Large intestine (tissue), 3 donors: ENCODE measurements around the gene SDK1. TPM values are rescaled to one million over a fixed set of nuclear protein-coding genes. Genes with fewer than 3 reads are reported as not detected.

Experiments used
- DNase-seq, 2 donors: peaks; one replicate each; pipeline versions ENCODE4 v3.0.0 to v3.0.0-alpha.2; 2013
- H3K27ac ChIP-seq: one replicate; pipeline ENCODE4 v1.5.1; 2013; ENCODE audit warnings: low read length
- H3K27me3 ChIP-seq: 2 replicates; pipeline ENCODE4 v1.6.1; 2013; ENCODE audit warnings: low read length; ENCODE audit not compliant: control insufficient read depth, insufficient read depth
- H3K36me3 ChIP-seq: 2 replicates; pipeline ENCODE4 v1.6.1; 2013; ENCODE audit warnings: low read length; ENCODE audit not compliant: control insufficient read depth, insufficient read depth
- H3K4me1 ChIP-seq: one replicate; pipeline ENCODE4 v1.6.1; 2013; ENCODE audit warnings: low read length; ENCODE audit not compliant: control insufficient read depth, insufficient read depth
- H3K4me3 ChIP-seq: one replicate; pipeline ENCODE4 v1.5.1; 2013; ENCODE audit warnings: low read length
- H3K9me3 ChIP-seq: one replicate; pipeline ENCODE4 v1.6.1; 2013; ENCODE audit warnings: mild to moderate bottlenecking, low read depth, low read length, moderate library complexity; ENCODE audit not compliant: control insufficient read depth
- WGBS: methylation state at CpG from one replicate; pipeline ENCODE4 v1.1.5; 2013; ENCODE audit warnings: low lambda C conversion rate; ENCODE audit not compliant: insufficient coverage; 5-methylcytosine and 5-hydroxymethylcytosine counted together
- polyA plus RNA-seq: library from polyadenylated mRNA; unstranded; fragments of 120-200 nt; gene quantifications from one replicate; pipeline ENCODE4 v1.2.1, GENCODE V29; 2013

SDK1 gene
- polyA plus RNA-seq, 1 donor = 6.4 TPM

DNA sequence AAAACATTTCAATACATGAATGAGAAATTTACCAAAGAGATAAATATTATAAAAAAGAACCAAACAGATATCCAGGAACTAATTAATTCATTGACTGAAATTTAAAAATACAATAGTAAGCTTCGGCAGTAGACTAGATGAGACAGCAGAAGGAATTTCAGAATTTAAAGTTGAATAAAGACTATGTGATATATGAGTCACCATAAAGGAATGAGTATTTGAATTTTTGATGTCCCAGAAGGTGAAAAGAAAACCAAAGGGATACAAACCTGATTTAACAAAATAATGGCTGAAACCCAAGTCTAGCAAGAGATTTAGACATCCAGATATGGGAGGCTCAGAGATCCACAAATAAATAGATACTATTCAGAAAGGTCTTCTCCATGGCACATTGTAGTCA is 757.1 kb downstream of the SDK1 start:
- Histone ChIP-seq H3K4me3 (no peak overlapping the region), H3K9me3 (no peaks in the 10 kb centered on the region), H3K27me3 (no peaks in the 10 kb centered on the region), H3K27ac (no peak overlapping the region), H3K36me3 (no peaks in the 10 kb centered on the region), H3K4me1 (no peaks in the 10 kb centered on the region)
- 100% methylated on average over 1 of the region's 1 CpG for WGBS
- DNase-seq = no peak

DNA sequence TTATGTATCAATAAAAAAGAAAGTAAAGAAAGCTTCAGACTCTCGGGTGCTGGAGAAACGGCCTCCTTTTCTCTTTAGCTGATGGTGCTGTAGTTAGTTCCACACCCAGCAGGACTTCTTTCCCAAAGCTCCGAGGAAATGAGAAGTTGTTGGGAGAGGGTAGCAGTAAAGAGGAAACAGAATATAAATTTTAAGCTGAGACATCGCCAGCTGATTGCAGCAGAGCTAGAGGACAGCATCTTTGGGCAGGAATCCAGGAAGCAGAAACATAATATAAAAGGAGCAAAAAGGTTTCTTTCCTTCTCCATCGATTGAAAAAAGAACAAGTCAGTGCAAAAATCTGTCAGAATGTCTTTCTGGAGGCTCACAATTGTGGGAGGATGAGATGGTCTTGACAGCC is 764.1 kb downstream of the SDK1 start:
- H3K4me3 ChIP-seq = no peak overlapping the region
- H3K4me1 ChIP-seq = no peaks in the 10 kb centered on the region
- no peak for DNase-seq
- H3K27ac ChIP-seq = no peak overlapping the region
- 61% methylated on average over 2 of the region's 5 CpGs for WGBS
- H3K9me3 ChIP-seq = no peaks in the 10 kb centered on the region
- no peaks in the 10 kb centered on the region for H3K27me3 ChIP-seq
- H3K36me3 ChIP-seq = peaks cover 3% of the 10 kb centered on the region

DNA sequence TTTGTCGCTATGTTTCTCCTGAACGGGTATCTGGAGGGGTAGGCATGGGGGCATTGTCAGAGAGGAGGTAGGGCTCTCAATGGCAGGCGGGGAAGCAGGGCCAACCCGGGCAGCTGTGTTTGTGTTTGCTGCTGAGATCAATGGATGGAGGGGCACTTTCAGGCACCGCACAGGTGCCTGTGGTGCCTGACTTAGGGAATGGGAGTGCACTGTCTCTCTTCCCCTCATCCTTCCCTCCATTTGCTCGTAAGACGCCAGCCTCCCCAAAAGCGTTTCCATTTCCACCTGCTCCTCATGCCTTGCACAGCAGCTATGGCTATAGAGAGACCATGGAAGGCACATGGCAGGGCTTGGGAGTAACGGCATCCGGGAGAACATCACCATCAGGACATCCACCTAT is 765.2 kb downstream of the SDK1 start:
- no peak overlapping the region for H3K27ac ChIP-seq
- H3K4me1 ChIP-seq = no peaks in the 10 kb centered on the region
- peaks cover 3% of the 10 kb centered on the region for H3K36me3 ChIP-seq
- WGBS = 100% methylated on average over 1 of the region's 10 CpGs
- H3K4me3 ChIP-seq = no peak overlapping the region
- no peaks in the 10 kb centered on the region for H3K27me3 ChIP-seq
- no peak for DNase-seq
- no peaks in the 10 kb centered on the region for H3K9me3 ChIP-seq

DNA sequence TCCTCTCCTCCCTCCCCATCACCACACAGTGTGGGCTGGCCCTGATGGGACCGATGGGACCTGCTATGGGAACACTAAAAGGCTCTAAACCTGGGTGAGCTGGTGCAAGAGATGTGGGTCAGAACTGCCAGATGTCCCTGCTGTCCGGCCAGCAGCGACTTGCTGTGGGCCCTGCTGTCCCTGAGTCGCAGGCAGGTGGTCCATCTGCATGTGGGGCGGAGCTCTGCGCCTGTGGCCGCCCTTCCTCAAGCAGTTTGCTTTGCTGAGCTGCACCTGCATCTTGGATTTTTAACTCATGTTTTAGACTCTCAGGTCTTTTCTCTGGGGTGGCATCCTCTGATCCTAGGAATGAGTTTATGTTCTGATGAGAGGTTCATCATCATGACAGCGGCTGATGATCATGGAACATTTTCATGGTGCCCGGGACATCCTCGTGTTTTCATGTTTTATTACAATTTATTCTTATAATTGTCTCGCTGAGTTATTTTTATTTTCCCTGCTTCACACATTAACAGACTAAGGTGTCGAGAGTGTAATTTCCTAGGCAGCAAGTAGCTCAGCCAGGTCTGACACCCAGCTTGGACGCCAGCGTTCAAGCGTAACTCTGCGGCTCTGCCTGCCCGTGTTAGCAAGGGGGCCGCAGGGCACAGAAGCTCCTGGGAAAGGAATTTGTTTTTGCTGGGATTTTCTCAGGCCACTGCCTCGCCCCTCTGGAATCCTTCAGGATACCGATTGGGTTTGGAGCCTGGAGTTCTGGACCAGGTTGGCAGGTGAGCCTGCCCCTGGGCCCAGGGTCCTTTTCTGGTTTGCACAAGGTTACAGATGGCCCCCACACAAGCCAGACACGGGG is 765.8 kb downstream of the SDK1 start:
- no peak for DNase-seq
- Histone ChIP-seq H3K27me3 (no peaks in the 10 kb centered on the region), H3K4me1 (no peaks in the 10 kb centered on the region), H3K27ac (no peak overlapping the region), H3K36me3 (peaks cover 3% of the 10 kb centered on the region), H3K9me3 (no peaks in the 10 kb centered on the region), H3K4me3 (no peak overlapping the region)
- no CpG with 5 or more reads among the region's 21 CpGs for WGBS

DNA sequence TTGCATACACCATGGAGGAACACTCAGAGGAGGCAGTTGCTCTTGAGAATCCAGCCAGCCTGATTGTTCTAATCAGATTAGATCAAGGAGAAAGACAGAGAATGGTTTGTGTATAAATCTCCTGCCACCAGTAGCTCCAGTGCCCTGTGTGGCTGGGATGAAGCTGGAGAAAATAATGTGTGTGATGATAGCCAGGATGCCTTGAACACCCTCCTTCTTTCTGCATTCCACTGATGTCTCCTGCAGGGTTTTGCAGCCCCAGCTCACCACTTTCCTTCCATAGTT is 766.4 kb downstream of the SDK1 start:
- DNase-seq = no peak
- H3K27me3 ChIP-seq = no peaks in the 10 kb centered on the region
- no peaks in the 10 kb centered on the region for H3K9me3 ChIP-seq
- H3K4me1 ChIP-seq = no peaks in the 10 kb centered on the region
- peaks cover 3% of the 10 kb centered on the region for H3K36me3 ChIP-seq
- H3K4me3 ChIP-seq = no peak overlapping the region
- no peak overlapping the region for H3K27ac ChIP-seq

DNA sequence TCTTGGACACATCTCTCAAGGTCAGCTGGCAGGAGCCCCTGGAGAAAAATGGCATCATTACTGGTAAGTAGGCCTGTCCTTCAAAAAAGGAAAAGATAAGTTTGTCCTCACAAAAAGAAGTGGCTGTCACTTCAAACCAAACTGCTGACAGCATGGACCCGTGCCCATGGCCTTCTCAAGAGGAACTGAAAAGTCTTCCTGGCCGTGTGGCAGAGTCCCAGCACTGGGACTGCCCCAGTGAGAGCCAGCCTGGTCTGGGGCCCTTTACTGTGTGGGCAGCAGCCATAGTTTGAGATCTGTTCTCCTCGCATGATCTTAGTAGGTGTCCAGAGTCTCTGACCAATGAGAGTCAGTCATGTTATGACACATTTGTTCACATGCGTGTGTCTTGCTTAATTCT is 766.8 kb downstream of the SDK1 start:
- Histone ChIP-seq H3K4me3 (no peak overlapping the region), H3K9me3 (no peaks in the 10 kb centered on the region), H3K36me3 (peaks cover 3% of the 10 kb centered on the region), H3K4me1 (no peaks in the 10 kb centered on the region), H3K27me3 (no peaks in the 10 kb centered on the region), H3K27ac (no peak overlapping the region)
- DNase-seq = no peak
- no CpG with 5 or more reads among the region's 4 CpGs for WGBS

DNA sequence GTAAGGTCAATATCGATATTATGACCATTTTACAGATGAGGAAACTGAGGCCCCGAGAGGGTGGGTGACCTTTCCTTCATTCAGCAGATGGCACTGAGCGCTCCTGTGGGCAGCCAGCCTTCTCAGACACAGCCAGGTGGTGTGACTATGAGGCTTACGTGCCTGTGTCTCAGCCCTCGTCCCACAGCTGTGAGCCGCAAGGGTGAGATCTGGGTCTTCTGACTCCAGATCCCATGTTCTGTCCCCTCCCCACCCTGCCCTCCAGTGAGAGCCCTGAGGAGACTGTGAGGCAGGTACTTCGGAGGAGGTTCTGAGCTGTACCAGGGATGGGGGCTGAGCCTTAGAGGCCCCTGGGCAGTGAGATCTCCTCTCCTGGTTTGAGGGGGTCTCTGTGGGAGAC is 767.2 kb downstream of the SDK1 start:
- H3K9me3 ChIP-seq = no peaks in the 10 kb centered on the region
- no peak for DNase-seq
- peaks cover 3% of the 10 kb centered on the region for H3K36me3 ChIP-seq
- no peaks in the 10 kb centered on the region for H3K27me3 ChIP-seq
- no peaks in the 10 kb centered on the region for H3K4me1 ChIP-seq
- WGBS = no CpG with 5 or more reads among the region's 7 CpGs
- H3K4me3 ChIP-seq = no peak overlapping the region
- H3K27ac ChIP-seq = no peak overlapping the region

DNA sequence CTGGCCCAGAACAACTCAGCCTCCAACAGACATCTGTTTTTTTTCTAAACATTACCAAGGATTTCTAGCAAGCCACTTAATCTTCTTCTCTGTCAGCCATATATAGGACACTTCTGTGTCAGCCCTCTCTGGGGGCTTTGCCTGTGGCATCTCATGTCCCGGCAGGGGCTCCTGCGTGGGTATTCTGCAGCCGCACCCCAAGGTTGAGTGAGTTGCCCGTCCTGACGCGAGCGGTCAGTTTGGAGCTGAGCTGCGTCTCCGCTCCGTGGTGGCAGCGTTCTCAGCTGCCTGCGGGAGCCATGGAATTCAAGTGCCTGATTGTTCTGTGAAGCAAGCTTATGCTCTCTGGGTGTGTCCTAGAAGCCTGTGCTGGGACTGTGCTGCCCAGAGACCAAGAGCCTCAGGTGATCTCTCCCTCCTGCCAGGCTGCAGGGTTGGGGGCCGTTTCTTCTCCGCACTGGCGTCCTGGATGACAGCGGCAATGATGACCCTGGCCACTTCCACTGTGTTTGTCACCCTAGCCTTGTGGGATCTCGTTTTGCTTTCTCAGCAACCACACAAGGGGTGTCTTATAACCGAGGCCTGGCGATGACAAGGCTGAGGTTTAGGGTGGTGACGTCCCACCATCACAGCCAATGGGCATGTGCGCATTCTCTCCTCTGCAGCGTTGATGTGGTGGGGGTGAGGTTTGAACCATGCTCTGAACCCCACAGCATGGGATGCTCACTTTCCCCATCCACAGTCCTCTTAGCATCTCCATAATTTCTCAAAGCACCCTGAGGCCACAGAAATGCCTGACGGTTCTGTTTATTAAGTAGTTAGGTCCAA is 768.4 kb downstream of the SDK1 start:
- H3K36me3 ChIP-seq = peaks cover 3% of the 10 kb centered on the region
- WGBS = no CpG with 5 or more reads among the region's 23 CpGs

DNA sequence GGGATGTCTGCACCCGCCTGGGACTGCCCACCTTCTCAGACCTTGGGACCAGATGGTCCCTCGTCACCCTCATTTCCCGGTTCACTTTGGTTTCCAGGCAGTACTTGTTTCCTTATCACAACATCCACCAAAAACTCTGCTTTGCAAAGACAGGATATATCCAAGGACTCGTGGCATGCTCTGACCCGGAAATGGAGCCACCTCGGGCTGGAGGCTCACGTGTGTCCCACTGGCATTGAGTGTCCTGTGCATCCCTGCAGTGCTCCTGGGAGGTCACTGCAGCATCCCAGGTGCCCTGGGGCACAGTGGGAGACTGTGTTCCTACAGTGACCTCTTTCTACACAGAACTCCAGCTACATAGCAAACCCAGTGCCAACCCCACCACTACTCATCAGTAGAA is 769.2 kb downstream of the SDK1 start:
- no peaks in the 10 kb centered on the region for H3K9me3 ChIP-seq
- no peak for DNase-seq
- H3K36me3 ChIP-seq = peaks cover 3% of the 10 kb centered on the region
- no peaks in the 10 kb centered on the region for H3K4me1 ChIP-seq
- no peak overlapping the region for H3K27ac ChIP-seq
- WGBS = no CpG with 5 or more reads among the region's 7 CpGs
- H3K4me3 ChIP-seq = no peak overlapping the region
- H3K27me3 ChIP-seq = no peaks in the 10 kb centered on the region

More for the DNA sequence above, 768.4 kb downstream of the SDK1 start:
- no peaks in the 10 kb centered on the region for H3K27me3 ChIP-seq
- no peak overlapping the region for H3K27ac ChIP-seq
- no peaks in the 10 kb centered on the region for H3K9me3 ChIP-seq
- H3K4me3 ChIP-seq = no peak overlapping the region
- no peak for DNase-seq
- H3K4me1 ChIP-seq = no peaks in the 10 kb centered on the region

DNA sequence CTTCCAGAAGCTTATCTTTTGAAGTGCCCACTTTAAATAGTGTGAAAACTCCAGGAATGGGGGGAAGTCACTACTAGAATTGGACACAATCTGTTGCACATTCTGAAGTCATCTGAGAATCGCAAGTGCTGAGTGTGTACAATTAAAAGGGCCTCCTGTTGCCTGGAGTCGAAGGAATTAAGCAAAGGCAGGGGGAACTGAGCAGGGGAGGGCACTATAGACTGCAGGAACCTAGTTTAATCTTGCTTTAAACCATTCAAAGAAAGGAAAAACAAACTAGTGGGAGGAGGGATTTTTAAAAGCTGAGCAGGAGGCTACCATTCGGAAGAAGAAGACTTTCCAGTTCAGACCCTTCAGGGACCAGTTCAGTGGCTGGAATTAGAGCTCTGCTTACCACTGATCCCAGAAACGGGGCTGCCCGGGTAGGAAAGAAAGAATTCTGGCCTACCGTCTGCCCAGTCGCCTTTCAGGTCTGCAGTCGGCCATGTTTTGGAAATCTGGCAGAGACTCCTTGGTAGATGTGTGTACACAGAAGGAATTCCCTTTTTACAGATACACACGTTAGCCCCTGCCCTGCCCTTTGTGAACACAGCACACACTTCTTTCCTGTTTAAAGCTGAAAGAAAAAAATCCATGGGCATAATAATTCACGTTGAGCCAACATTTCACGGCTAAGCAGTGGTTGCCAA is 770.5 kb downstream of the SDK1 start:
- Histone ChIP-seq H3K36me3 (peaks cover 3% of the 10 kb centered on the region), H3K27me3 (no peaks in the 10 kb centered on the region), H3K4me1 (no peaks in the 10 kb centered on the region), H3K27ac (no peak overlapping the region), H3K4me3 (no peak overlapping the region), H3K9me3 (no peaks in the 10 kb centered on the region)
- WGBS = 70% methylated on average over 2 of the region's 11 CpGs
- no peak for DNase-seq
